H9 (cell line): ENCODE data around the gene HOXC10. TPM values are rescaled to one million over a fixed set of nuclear protein-coding genes. Genes with fewer than 3 reads are reported as not detected.

ENCODE experiments used
- DNase-seq: peaks from one replicate; pipeline ENCODE4 v3.0.0-alpha.2; 2017
- H2AFZ ChIP-seq: one replicate; pipeline ENCODE4 v1.6.1; 2013; ENCODE audit warnings: mild to moderate bottlenecking, low read length, control low read depth, moderate library complexity
- H2AK5ac ChIP-seq: 2 replicates; pipeline ENCODE4 v1.6.1; 2013; ENCODE audit warnings: low read length, control low read depth, mixed read lengths; ENCODE audit not compliant: insufficient read length
- H2BK120ac ChIP-seq: one replicate; pipeline ENCODE4 v1.6.1; 2013; ENCODE audit warnings: low read depth, mild to moderate bottlenecking, low read length, control low read depth, inconsistent platforms; ENCODE audit not compliant: poor library complexity, severe bottlenecking
- H2BK12ac ChIP-seq: 2 replicates; pipeline ENCODE4 v1.6.1; 2013; ENCODE audit warnings: low read length, control low read depth, mixed read lengths, low read depth; ENCODE audit not compliant: insufficient read length
- H2BK15ac ChIP-seq: 2 replicates; pipeline ENCODE4 v1.6.1; 2013; ENCODE audit warnings: low read depth, low read length, control low read depth
- H2BK20ac ChIP-seq: one replicate; pipeline ENCODE4 v1.6.1; 2013; ENCODE audit warnings: low read depth, mild to moderate bottlenecking, low read length, control low read depth, inconsistent platforms; ENCODE audit not compliant: poor library complexity, severe bottlenecking
- H2BK5ac ChIP-seq: 2 replicates; pipeline ENCODE4 v1.6.1; 2013; ENCODE audit warnings: low read length, control low read depth, mixed read lengths; ENCODE audit not compliant: insufficient read length
- H3K14ac ChIP-seq: 2 replicates; pipeline ENCODE4 v1.6.1; 2013; ENCODE audit warnings: low read length, control low read depth; ENCODE audit not compliant: insufficient read depth
- H3K18ac ChIP-seq: 2 replicates; pipeline ENCODE4 v1.6.1; 2013; ENCODE audit warnings: low read depth, mild to moderate bottlenecking, mixed read lengths, low read length, control low read depth; ENCODE audit not compliant: insufficient read length
- H3K23ac ChIP-seq: 2 replicates; pipeline ENCODE4 v1.6.1; 2013; ENCODE audit warnings: low read length, control low read depth, mixed read lengths, low read depth; ENCODE audit not compliant: insufficient read length
- H3K23me2 ChIP-seq: 2 replicates; pipeline ENCODE4 v1.6.1; 2013; ENCODE audit warnings: low read depth, mild to moderate bottlenecking, mixed read lengths, low read length, control low read depth; ENCODE audit not compliant: insufficient read length, poor library complexity, severe bottlenecking
- H3K27ac ChIP-seq: 2 replicates; pipeline ENCODE4 v1.5.1; 2013; ENCODE audit warnings: low read length, control low read depth, mixed read lengths, low read depth; ENCODE audit not compliant: insufficient read length
- H3K27me3 ChIP-seq: 2 replicates; pipeline ENCODE4 v1.6.1; 2013; ENCODE audit warnings: low read length, control low read depth, inconsistent platforms; ENCODE audit not compliant: insufficient read depth
- H3K4ac ChIP-seq: 2 replicates; pipeline ENCODE4 v1.6.1; 2013; ENCODE audit warnings: low read depth, mild to moderate bottlenecking, control low read depth, inconsistent platforms, low read length, moderate library complexity
- H3K4me1 ChIP-seq: 2 replicates; pipeline ENCODE4 v1.6.1; 2013; ENCODE audit warnings: low read length, control low read depth, inconsistent platforms; ENCODE audit not compliant: insufficient read depth
- H3K4me2 ChIP-seq: 2 replicates; pipeline ENCODE4 v1.6.1; 2013; ENCODE audit warnings: low read length, control low read depth, mixed read lengths; ENCODE audit not compliant: insufficient read length, insufficient read depth
- H3K56ac ChIP-seq: 2 replicates; pipeline ENCODE4 v1.6.1; 2013; ENCODE audit warnings: low read depth, mild to moderate bottlenecking, mixed read lengths, low read length, control low read depth; ENCODE audit not compliant: insufficient read length
- H3K79me1 ChIP-seq: 2 replicates; pipeline ENCODE4 v1.6.1; 2013; ENCODE audit warnings: low read depth, mild to moderate bottlenecking, moderate library complexity, low read length, control low read depth, inconsistent platforms; ENCODE audit not compliant: insufficient read depth, poor library complexity, severe bottlenecking
- H3K79me2 ChIP-seq: 2 replicates; pipeline ENCODE4 v1.6.1; 2013; ENCODE audit warnings: low read length, control low read depth, inconsistent platforms; ENCODE audit not compliant: insufficient read depth
- H3K9ac ChIP-seq: 2 replicates; pipeline ENCODE4 v1.6.1; 2013; ENCODE audit warnings: low read length, control low read depth, mixed read lengths; ENCODE audit not compliant: insufficient read length; ENCODE audit errors: extremely low read depth
- H3K9me3 ChIP-seq: one replicate; pipeline ENCODE4 v1.6.1; 2013; ENCODE audit warnings: low read depth, low read length, inconsistent platforms; ENCODE audit not compliant: control insufficient read depth
- H3T11ph ChIP-seq: one replicate; pipeline ENCODE4 v1.6.1; 2013; ENCODE audit warnings: mild to moderate bottlenecking, low read length, control low read depth, inconsistent platforms
- H4K20me1 ChIP-seq: one replicate; pipeline ENCODE4 v1.6.1; 2013; ENCODE audit not compliant: control insufficient read depth, insufficient read length, insufficient read depth
- H4K5ac ChIP-seq: 2 replicates; pipeline ENCODE4 v1.6.1; 2013; ENCODE audit warnings: low read depth, mild to moderate bottlenecking, mixed read lengths, low read length, control low read depth; ENCODE audit not compliant: insufficient read length
- H4K8ac ChIP-seq: replicated peaks from 2 replicates; pipeline ENCODE4 v1.6.1; 2013; ENCODE audit warnings: low read length, control low read depth, mixed read lengths, low read depth; ENCODE audit not compliant: insufficient read length
- H4K91ac ChIP-seq: 2 replicates; pipeline ENCODE4 v1.6.1; 2013; ENCODE audit warnings: low read depth, mild to moderate bottlenecking, moderate library complexity, mixed read lengths, low read length, control low read depth; ENCODE audit not compliant: insufficient read length
- H3K27ac Mint-ChIP-seq, 3 experiments: 2 replicates in 2 of 3; 3 replicates in 1 of 3; pipeline ENCODE4 v1.8.0; 2020 to 2021; ENCODE audit warnings: mixed read lengths in 3 of 3, mild to moderate bottlenecking in 1 of 3, moderate library complexity in 1 of 3
- H3K27me3 Mint-ChIP-seq: 2 replicates; pipeline ENCODE4 v1.8.0; 2021; ENCODE audit warnings: low read depth, mild to moderate bottlenecking, moderate library complexity, mixed read lengths
- H3K36me3 Mint-ChIP-seq, 3 experiments: 2 replicates in 2 of 3; 3 replicates in 1 of 3; pipeline ENCODE4 v1.8.0; 2020 to 2021; ENCODE audit warnings: low read depth in 3 of 3, mixed read lengths in 3 of 3; ENCODE audit not compliant: insufficient read depth in 1 of 3
- H3K4me1 Mint-ChIP-seq, 2 experiments: 2 replicates each; pipeline ENCODE4 v1.8.0; 2020; ENCODE audit warnings: mixed read lengths in 2 of 2
- H3K4me3 Mint-ChIP-seq, 2 experiments: 2 replicates in 1 of 2; 3 replicates in 1 of 2; pipeline ENCODE4 v1.8.0; 2020 to 2021; ENCODE audit warnings: mild to moderate bottlenecking in 2 of 2, mixed read lengths in 2 of 2, moderate library complexity in 1 of 2
- H3K9me3 Mint-ChIP-seq, 2 experiments: 2 replicates in 1 of 2; 3 replicates in 1 of 2; pipeline ENCODE4 v1.8.0; 2020; ENCODE audit warnings: mild to moderate bottlenecking in 2 of 2, mixed read lengths in 2 of 2, moderate library complexity in 1 of 2
- WGBS: extraction: QIAGEN DNeasy Blood & Tissue Kit; methylation state at CpG from one replicate; pipeline ENCODE4 v1.1.7; 2013; ENCODE audit warnings: missing lambda C conversion rate, low lambda C conversion rate, mixed read lengths; ENCODE audit not compliant: insufficient read length; ENCODE audit errors: extremely low coverage; 5-methylcytosine and 5-hydroxymethylcytosine counted together
- total RNA-seq: library from RNA; stranded (reverse); gene quantifications from 2 replicates; pipeline ENCODE4 v1.2.1, GENCODE V29; 2021
- TF ChIP-seq, protein P1 (sequence below): fragments of 200-600 bp; sonication (generic); conservative IDR thresholded peaks from 3 replicates; pipeline ENCODE4 v1.8.0; 2021; ENCODE audit warnings: antibody characterized with exemption, mild to moderate bottlenecking

Gene HOXC10
- total RNA-seq, 1 experiment from 2014 or later: not detected

- Histone ChIP-seq H4K20me1 (no peaks in the 10 kb centered on the region), H3K23me2 (no peaks in the 10 kb centered on the region), H3K9ac (no peak overlapping the region), H3K18ac (no peak overlapping the region), H3K79me2 (no peaks in the 10 kb centered on the region), H3K56ac (no peak overlapping the region), H3K14ac (no peak overlapping the region), H3K79me1 (no peaks in the 10 kb centered on the region), H2BK15ac (no peak overlapping the region), H3K23ac (no peak overlapping the region), H3K9me3 (no peaks in the 10 kb centered on the region), H3K4me1 (no peaks in the 10 kb centered on the region), H2BK120ac (no peak overlapping the region), H4K5ac (no peak overlapping the region), H3T11ph (no peak overlapping the region), H4K91ac (no peak overlapping the region), H2AK5ac (no peak overlapping the region), H3K4me2 (no peak overlapping the region), H2BK20ac (no peak overlapping the region), H2AFZ (no peak overlapping the region), H4K8ac (no peak overlapping the region), H3K27me3 (peaks cover 97% of the 10 kb centered on the region), H3K27ac (no peak overlapping the region), H3K4ac (no peak overlapping the region), H2BK5ac (no peak overlapping the region), H2BK12ac (no peak overlapping the region)
- peaks cover 12 to 15% of the 10 kb centered on the region in 2 experiments; a peak in 4 of 5 replicates for H3K9me3 Mint-ChIP-seq
- H3K27ac Mint-ChIP-seq: no peak overlapping the region
- no peak overlapping the region for H3K4me3 Mint-ChIP-seq
- DNase-seq: no peak
- TF ChIP-seq, protein P1, sequence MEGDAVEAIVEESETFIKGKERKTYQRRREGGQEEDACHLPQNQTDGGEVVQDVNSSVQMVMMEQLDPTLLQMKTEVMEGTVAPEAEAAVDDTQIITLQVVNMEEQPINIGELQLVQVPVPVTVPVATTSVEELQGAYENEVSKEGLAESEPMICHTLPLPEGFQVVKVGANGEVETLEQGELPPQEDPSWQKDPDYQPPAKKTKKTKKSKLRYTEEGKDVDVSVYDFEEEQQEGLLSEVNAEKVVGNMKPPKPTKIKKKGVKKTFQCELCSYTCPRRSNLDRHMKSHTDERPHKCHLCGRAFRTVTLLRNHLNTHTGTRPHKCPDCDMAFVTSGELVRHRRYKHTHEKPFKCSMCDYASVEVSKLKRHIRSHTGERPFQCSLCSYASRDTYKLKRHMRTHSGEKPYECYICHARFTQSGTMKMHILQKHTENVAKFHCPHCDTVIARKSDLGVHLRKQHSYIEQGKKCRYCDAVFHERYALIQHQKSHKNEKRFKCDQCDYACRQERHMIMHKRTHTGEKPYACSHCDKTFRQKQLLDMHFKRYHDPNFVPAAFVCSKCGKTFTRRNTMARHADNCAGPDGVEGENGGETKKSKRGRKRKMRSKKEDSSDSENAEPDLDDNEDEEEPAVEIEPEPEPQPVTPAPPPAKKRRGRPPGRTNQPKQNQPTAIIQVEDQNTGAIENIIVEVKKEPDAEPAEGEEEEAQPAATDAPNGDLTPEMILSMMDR: no peak
- H3K4me1 Mint-ChIP-seq: peaks cover 14 to 25% of the 10 kb centered on the region in 2 experiments
- peaks cover 100% of the 10 kb centered on the region for H3K27me3 Mint-ChIP-seq
- WGBS: no CpG with 5 or more reads among the region's 9 CpGs
- peaks cover 0 to 8% (median 2%) of the 10 kb centered on the region in 3 experiments; a peak in 3 of 7 replicates for H3K36me3 Mint-ChIP-seq
These were observed 7.9 kb upstream of the HOXC10 start for GRCh38 chr12:53976823-53977595.
